Measurements from ENCODE around the gene ODAD2.

DNA sequence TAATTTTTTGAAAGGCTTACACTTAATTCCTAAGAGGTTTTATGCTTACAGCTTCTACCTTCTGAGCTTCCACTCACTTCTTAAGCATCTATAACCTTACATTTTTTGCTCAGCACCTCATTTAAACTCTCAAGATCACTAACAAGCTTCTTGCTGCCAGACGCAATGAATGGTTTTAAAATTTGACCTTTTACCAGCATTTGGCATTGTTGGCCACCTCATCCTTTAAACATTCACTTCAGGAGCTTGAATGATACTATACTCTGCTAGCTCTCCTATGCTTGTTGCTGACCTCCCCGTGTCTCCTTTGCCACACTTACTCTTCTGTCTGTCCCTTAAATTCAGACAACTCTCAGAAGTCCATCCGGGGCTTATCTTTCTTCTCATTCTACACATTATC is 37.7 kb upstream of the ODAD2 start:
- TF ChIP-seq, protein P1, sequence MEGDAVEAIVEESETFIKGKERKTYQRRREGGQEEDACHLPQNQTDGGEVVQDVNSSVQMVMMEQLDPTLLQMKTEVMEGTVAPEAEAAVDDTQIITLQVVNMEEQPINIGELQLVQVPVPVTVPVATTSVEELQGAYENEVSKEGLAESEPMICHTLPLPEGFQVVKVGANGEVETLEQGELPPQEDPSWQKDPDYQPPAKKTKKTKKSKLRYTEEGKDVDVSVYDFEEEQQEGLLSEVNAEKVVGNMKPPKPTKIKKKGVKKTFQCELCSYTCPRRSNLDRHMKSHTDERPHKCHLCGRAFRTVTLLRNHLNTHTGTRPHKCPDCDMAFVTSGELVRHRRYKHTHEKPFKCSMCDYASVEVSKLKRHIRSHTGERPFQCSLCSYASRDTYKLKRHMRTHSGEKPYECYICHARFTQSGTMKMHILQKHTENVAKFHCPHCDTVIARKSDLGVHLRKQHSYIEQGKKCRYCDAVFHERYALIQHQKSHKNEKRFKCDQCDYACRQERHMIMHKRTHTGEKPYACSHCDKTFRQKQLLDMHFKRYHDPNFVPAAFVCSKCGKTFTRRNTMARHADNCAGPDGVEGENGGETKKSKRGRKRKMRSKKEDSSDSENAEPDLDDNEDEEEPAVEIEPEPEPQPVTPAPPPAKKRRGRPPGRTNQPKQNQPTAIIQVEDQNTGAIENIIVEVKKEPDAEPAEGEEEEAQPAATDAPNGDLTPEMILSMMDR (IDR thresholded peaks at IDR 0.05; ENCODE audit: insufficient read depth, low read depth, low read length), result no peak
- no peak for TF ChIP-seq EZH2 (IDR thresholded peaks at IDR 0.05; ENCODE audit: insufficient read depth, low read length)

All from astrocyte (in vitro differentiated cells and primary cell).